Measurements from ENCODE around the gene CROCC.

DNA sequence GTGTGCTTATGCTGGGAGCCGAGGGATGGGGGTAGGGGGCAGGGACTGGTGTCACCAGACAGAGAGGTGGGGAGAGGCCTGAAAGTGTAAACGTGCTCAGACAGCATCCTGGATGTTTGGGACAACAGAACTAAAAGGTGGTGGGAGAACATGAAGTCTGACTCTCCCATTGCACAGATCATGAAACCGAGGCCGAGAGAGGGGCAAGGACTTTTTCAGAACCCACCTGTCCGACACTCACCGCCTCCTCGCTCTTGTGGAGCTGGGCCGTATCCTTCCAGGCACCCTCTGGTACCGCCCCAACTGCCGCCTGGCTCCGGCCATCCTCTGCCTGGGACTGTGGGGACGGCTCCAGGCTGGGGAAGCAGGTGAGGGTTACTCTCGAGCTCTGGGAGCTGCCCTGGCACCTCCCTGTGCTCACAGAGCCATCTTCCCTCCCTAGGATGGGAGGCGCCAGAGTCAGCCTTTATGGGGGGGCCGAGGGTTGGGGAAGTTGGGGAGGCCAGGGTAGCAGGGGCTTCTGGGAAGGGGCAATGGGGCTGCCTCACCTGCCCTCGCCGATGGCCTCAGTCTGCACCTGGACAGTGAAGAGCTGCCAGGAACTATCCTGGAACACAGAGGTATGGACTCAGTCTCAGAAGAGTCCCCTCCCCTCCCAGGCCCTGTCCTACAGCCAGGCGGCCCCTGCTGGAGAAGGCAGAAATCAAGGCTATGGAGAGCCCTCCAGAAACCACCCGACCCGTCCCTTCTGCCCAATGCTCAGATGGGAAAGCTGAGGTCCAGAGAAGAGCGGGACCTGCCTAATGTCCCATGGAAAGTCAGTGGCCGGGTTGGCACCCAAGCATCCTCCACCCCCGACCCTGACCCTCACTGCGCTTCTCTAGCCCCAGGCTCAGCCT, 83.0 kb downstream of the CROCC start:
- TF ChIP-seq, protein P1, sequence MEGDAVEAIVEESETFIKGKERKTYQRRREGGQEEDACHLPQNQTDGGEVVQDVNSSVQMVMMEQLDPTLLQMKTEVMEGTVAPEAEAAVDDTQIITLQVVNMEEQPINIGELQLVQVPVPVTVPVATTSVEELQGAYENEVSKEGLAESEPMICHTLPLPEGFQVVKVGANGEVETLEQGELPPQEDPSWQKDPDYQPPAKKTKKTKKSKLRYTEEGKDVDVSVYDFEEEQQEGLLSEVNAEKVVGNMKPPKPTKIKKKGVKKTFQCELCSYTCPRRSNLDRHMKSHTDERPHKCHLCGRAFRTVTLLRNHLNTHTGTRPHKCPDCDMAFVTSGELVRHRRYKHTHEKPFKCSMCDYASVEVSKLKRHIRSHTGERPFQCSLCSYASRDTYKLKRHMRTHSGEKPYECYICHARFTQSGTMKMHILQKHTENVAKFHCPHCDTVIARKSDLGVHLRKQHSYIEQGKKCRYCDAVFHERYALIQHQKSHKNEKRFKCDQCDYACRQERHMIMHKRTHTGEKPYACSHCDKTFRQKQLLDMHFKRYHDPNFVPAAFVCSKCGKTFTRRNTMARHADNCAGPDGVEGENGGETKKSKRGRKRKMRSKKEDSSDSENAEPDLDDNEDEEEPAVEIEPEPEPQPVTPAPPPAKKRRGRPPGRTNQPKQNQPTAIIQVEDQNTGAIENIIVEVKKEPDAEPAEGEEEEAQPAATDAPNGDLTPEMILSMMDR (IDR thresholded peaks at IDR 0.05): no peak
- TF ChIP-seq EZH2 (IDR thresholded peaks at IDR 0.05): no peak

All from neural progenitor cell (in vitro differentiated cells).